NB4 (cell line): Measurements from ENCODE around the gene BEST2.
"Not testable (repeated sequence)": the region's sequence is repeated elsewhere in the genome, so short reads cannot be mapped to it uniquely, and the experiment has no call there.

Experiments used
- CTCF ChIP-seq: IDR thresholded peaks from one replicate; pipeline ENCODE4 v1.5.1; 2012; ENCODE audit warnings: low read depth, low read length
- MAX ChIP-seq: IDR thresholded peaks from 2 replicates; pipeline ENCODE4 v1.6.1; 2011; ENCODE audit warnings: low read depth, low read length
- MYC ChIP-seq: IDR thresholded peaks from 2 replicates; pipeline ENCODE4 v1.6.1; 2011; ENCODE audit warnings: low read depth, low read length
- POLR2A ChIP-seq: IDR thresholded peaks from 2 replicates; pipeline ENCODE4 v1.6.1; 2011; ENCODE audit warnings: mild to moderate bottlenecking; ENCODE audit not compliant: insufficient read length; ENCODE audit errors: extremely low read depth

DNA sequence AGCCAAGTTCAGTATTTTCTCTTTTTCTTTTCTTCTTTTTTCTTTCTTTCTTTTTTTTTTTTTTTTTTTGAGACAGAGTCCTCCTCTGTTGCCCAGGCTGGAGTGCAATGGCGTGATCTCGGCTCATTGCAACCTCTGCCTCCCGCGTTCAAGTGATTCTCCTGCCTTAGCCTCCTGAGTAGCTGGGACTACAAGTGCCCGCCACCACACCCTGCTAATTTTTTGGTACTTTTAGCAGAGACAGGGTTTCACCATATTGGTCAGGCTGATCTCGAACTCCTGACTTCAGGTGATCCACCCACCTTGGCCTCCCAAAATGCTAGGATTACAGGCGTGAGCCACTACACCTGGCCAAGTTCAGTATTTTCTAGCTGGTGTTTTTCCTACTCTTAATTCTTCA lies 46.0 kb downstream of the BEST2 start:
- not testable (repeated sequence) for TF ChIP-seq POLR2A, CTCF, MYC, MAX
